ENCODE results near the gene NPTX1. TPM values are rescaled to one million over a fixed set of nuclear protein-coding genes. Genes with fewer than 3 reads are reported as not detected.

The NPTX1 gene
- total and polyA plus RNA-seq, 9 donors, result 0.02 to 19.8 (median 0.33) TPM; not detected in 1

- WGBS, 3 donors, result 45 to 54% (median 49%) methylated on average over 10 of the region's 10 CpGs
- Histone ChIP-seq H3K4me1 (ENCODE audit: insufficient read depth) (no peaks in the 10 kb centered on the region), H3K27me3 (no peaks in the 10 kb centered on the region), H3K4me3 (no peak overlapping the region), H3K9me3 (no peaks in the 10 kb centered on the region), H3K27ac (no peak overlapping the region), H3K36me3 (no peaks in the 10 kb centered on the region)
- intact Hi-C loops (cut with DNase I), result no loop called here
- no peak for TF ChIP-seq POLR2A (IDR thresholded peaks at IDR 0.05)
- TF ChIP-seq, protein P1, sequence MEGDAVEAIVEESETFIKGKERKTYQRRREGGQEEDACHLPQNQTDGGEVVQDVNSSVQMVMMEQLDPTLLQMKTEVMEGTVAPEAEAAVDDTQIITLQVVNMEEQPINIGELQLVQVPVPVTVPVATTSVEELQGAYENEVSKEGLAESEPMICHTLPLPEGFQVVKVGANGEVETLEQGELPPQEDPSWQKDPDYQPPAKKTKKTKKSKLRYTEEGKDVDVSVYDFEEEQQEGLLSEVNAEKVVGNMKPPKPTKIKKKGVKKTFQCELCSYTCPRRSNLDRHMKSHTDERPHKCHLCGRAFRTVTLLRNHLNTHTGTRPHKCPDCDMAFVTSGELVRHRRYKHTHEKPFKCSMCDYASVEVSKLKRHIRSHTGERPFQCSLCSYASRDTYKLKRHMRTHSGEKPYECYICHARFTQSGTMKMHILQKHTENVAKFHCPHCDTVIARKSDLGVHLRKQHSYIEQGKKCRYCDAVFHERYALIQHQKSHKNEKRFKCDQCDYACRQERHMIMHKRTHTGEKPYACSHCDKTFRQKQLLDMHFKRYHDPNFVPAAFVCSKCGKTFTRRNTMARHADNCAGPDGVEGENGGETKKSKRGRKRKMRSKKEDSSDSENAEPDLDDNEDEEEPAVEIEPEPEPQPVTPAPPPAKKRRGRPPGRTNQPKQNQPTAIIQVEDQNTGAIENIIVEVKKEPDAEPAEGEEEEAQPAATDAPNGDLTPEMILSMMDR (IDR thresholded peaks at IDR 0.05), result no peak
- TF ChIP-seq EP300 (IDR thresholded peaks at IDR 0.05), result no peak
- DNase-seq, result no peak
These were observed 44.5 kb upstream of the NPTX1 start for GRCh38 chr17:80520810-80521455.

- Histone ChIP-seq H3K4me3 (no peak overlapping the region), H3K27me3 (no peaks in the 10 kb centered on the region), H3K4me1 (ENCODE audit: insufficient read depth) (no peaks in the 10 kb centered on the region), H3K36me3 (no peaks in the 10 kb centered on the region), H3K9me3 (no peaks in the 10 kb centered on the region), H3K27ac (no peak overlapping the region)
- DNase-seq, result no peak
- intact Hi-C loops (cut with DNase I), result no loop called here
- 29 to 47% (median 40%) methylated on average over 7 of the region's 7 CpGs for WGBS, 3 donors
- TF ChIP-seq EP300 (IDR thresholded peaks at IDR 0.05) (no peak), POLR2A (IDR thresholded peaks at IDR 0.05) (no peak)
- TF ChIP-seq, protein P1 (IDR thresholded peaks at IDR 0.05), result no peak
These were observed 42.8 kb upstream of the NPTX1 start for GRCh38 chr17:80519091-80519781.

DNA sequence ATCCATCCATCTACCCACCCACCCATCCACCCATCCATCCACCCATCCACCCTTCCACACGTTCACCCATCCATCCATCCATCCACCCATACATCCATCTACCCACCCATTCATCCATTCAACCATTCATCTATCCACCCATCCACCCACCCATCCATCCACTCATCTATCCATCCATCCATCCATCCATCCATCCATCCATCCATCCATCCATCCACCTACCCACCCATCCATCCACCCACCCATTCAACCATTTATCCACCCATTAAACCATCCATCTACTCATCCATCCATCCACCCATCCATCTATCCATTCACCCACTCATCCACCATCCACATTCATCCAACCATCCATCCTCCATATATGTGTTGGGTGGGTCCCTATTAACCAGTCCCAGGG is 42.0 kb upstream of the NPTX1 start:
- no peak for DNase-seq
- no peaks in the 10 kb centered on the region for H3K9me3 ChIP-seq
- intact Hi-C loops (cut with DNase I), result no loop called here
- no peaks in the 10 kb centered on the region for H3K36me3 ChIP-seq
- peaks cover 4% of the 10 kb centered on the region for H3K4me1 ChIP-seq (ENCODE audit: insufficient read depth)
- H3K27me3 ChIP-seq, result no peaks in the 10 kb centered on the region
- 70 to 74% (median 74%) methylated on average over 1 of the region's 1 CpG for WGBS, 3 donors
- no peak overlapping the region for H3K4me3 ChIP-seq
- H3K27ac ChIP-seq, result no peak overlapping the region
- no peak for TF ChIP-seq EP300 (IDR thresholded peaks at IDR 0.05)
- TF ChIP-seq POLR2A (IDR thresholded peaks at IDR 0.05), result no peak
- TF ChIP-seq, protein P1 (IDR thresholded peaks at IDR 0.05), result no peak

- TF ChIP-seq, protein P1 (IDR thresholded peaks at IDR 0.05), result no peak
- no peak for TF ChIP-seq POLR2A (IDR thresholded peaks at IDR 0.05)
- no peak for TF ChIP-seq EP300 (IDR thresholded peaks at IDR 0.05)
- H3K9me3 ChIP-seq, result no peaks in the 10 kb centered on the region
- intact Hi-C loops (cut with DNase I), result no loop called here
- H3K36me3 ChIP-seq, result no peaks in the 10 kb centered on the region
- no peak overlapping the region for H3K27ac ChIP-seq
- WGBS, 3 donors, result 92 to 94% (median 92%) methylated on average over 3 of the region's 3 CpGs
- DNase-seq, result no peak
- H3K27me3 ChIP-seq, result no peaks in the 10 kb centered on the region
- H3K4me3 ChIP-seq, result no peak overlapping the region
- peaks cover 10% of the 10 kb centered on the region for H3K4me1 ChIP-seq (ENCODE audit: insufficient read depth)
These were observed 41.2 kb upstream of the NPTX1 start for GRCh38 chr17:80517641-80518040.
